NCI-H146 treated with DMSO at 0.1 percent for 48 hours (cell line): ENCODE results near the gene SLC16A1.
"Not testable (repeated sequence)": the region's sequence is repeated elsewhere in the genome, so short reads cannot be mapped to it uniquely, and the experiment has no call there.

Experiments
- DNase-seq: peaks from one replicate; lab custom pipeline; 2025; ENCODE audit not compliant: unreplicated experiment; lab: John Stamatoyannopoulos, UW

SLC16A1 gene

GRCh38 chr1:112955773-112956543, at the start of gene SLC16A1:
Gene SLC16A1 (minus strand): TSS chr1:112956196. CDS start chr1:112929308, 26,888 bp downstream.
- peak; percentile 87 for DNase-seq

- no peak for DNase-seq
These were observed 48.0 kb upstream of the SLC16A1 start for GRCh38 chr1:113003751-113004690.

GRCh38 chr1:113002297-113002696, 46.3 kb upstream of the SLC16A1 start:
- DNase-seq = no peak

- peak; percentile 36 for DNase-seq
These were observed 42.7 kb upstream of the SLC16A1 start for GRCh38 chr1:112998592-112999235.

GRCh38 chr1:112997781-112998180, 41.8 kb upstream of the SLC16A1 start:
- no peak for DNase-seq

GRCh38 chr1:112995890-112996289, 39.9 kb upstream of the SLC16A1 start:
- DNase-seq = no peak

- DNase-seq = not testable (repeated sequence)
These were observed 39.0 kb upstream of the SLC16A1 start for GRCh38 chr1:112995021-112995420.

- DNase-seq = no peak
These were observed 36.8 kb upstream of the SLC16A1 start for GRCh38 chr1:112992780-112993179.

GRCh38 chr1:112991402-112992120, 35.6 kb upstream of the SLC16A1 start:
- DNase-seq = no peak

GRCh38 chr1:112990271-112990670, 34.3 kb upstream of the SLC16A1 start:
- no peak for DNase-seq

GRCh38 chr1:112988367-112988766, 32.4 kb upstream of the SLC16A1 start:
- no peak for DNase-seq

GRCh38 chr1:112985123-112985522, 29.1 kb upstream of the SLC16A1 start:
- DNase-seq = no peak

- no peak for DNase-seq
These were observed 27.6 kb upstream of the SLC16A1 start for GRCh38 chr1:112983537-112984131.

GRCh38 chr1:112982853-112983536, 27.0 kb upstream of the SLC16A1 start:
- DNase-seq = no peak

- DNase-seq = no peak
These were observed 26.3 kb upstream of the SLC16A1 start for GRCh38 chr1:112982328-112982727.

GRCh38 chr1:112981834-112982233, 25.8 kb upstream of the SLC16A1 start:
- not testable (repeated sequence) for DNase-seq

GRCh38 chr1:112981426-112981825, 25.4 kb upstream of the SLC16A1 start:
- DNase-seq = no peak

- no peak for DNase-seq
These were observed 19.3 kb upstream of the SLC16A1 start for GRCh38 chr1:112975336-112975735.

GRCh38 chr1:112974646-112975045, 18.6 kb upstream of the SLC16A1 start:
- DNase-seq = no peak

- no peak for DNase-seq
These were observed 17.8 kb upstream of the SLC16A1 start for GRCh38 chr1:112973788-112974187.
